GM12801 (cell line): ENCODE results near the gene WNT9B.

Source experiments
- CTCF ChIP-seq: IDR thresholded peaks from one replicate; pipeline ENCODE4 v1.5.1; 2011; ENCODE audit warnings: control low read depth; ENCODE audit not compliant: insufficient read length; ENCODE audit errors: extremely low read depth

The WNT9B gene

GRCh38 chr17:46836500-46836899 is 14.9 kb upstream of the WNT9B start:
- no peak for TF ChIP-seq CTCF

- TF ChIP-seq CTCF: no peak
These were observed 13.9 kb upstream of the WNT9B start for GRCh38 chr17:46837521-46837920.

- TF ChIP-seq CTCF: no peak
These were observed 12.2 kb upstream of the WNT9B start for GRCh38 chr17:46839211-46839610.

- TF ChIP-seq CTCF: no peak
These were observed 9.6 kb upstream of the WNT9B start for GRCh38 chr17:46841561-46842379.

GRCh38 chr17:46842835-46843234 is 8.5 kb upstream of the WNT9B start:
- no peak for TF ChIP-seq CTCF

- no peak for TF ChIP-seq CTCF
These were observed 3.9 kb upstream of the WNT9B start for GRCh38 chr17:46847204-46848191.

GRCh38 chr17:46848534-46848933 is 2.8 kb upstream of the WNT9B start:
- no peak for TF ChIP-seq CTCF
